Measurements from ENCODE around the gene FUBP3. TPM values are rescaled to one million over a fixed set of nuclear protein-coding genes. Genes with fewer than 3 reads are reported as not detected.

The FUBP3 gene
- total and polyA plus RNA-seq, 10 donors = 14.7 to 46.1 (median 30.5) TPM

GRCh38 chr9:130662970-130663257 lies 83.5 kb downstream of the FUBP3 start:
- 3 to 6% (median 4%) methylated on average over 15 of the region's 15 CpGs for WGBS, 5 donors
- Histone ChIP-seq H3K27me3 (replicated peaks in 1 of 7) (peaks cover 36 to 100% (median 99%) of the 10 kb centered on the region in 7 donors), H3K4me3 (peak overlapping the region in 7 of 8 donors; percentile 6 to 52 (median 12)), H3K27ac (no peak overlapping the region), H3K36me3 (no peaks in the 10 kb centered on the region), H3K4me1 (peaks cover 41 to 81% (median 72%) of the 10 kb centered on the region in 6 donors), H3K9me3 (no peaks in the 10 kb centered on the region)
- intact Hi-C loops (cut with DNase I; ENCODE audit: low total_unique reads) = no loop called here
- TF ChIP-seq POLR2A (IDR thresholded peaks at IDR 0.05) (no peak), CTCF (IDR thresholded peaks at IDR 0.05 in 8 of 11, conservative IDR thresholded peaks at IDR 0.05 in 3 of 11) (no peak), POLR2AphosphoS5 (IDR thresholded peaks at IDR 0.05) (no peak)
- DNase-seq = no peak

- no peaks in the 10 kb centered on the region for H3K36me3 ChIP-seq
- no peak for DNase-seq
- peaks cover 41 to 81% (median 72%) of the 10 kb centered on the region in 6 donors for H3K4me1 ChIP-seq
- intact Hi-C loops (cut with DNase I; ENCODE audit: low total_unique reads) = no loop called here
- no peak for TF ChIP-seq POLR2A (IDR thresholded peaks at IDR 0.05)
- no peak for TF ChIP-seq POLR2AphosphoS5 (IDR thresholded peaks at IDR 0.05)
- no peak for TF ChIP-seq CTCF (IDR thresholded peaks at IDR 0.05 in 8 of 11, conservative IDR thresholded peaks at IDR 0.05 in 3 of 11)
- 0 to 4% (median 3%) methylated on average over 20 to 65 of the region's 65 CpGs for whole genome bisulfite sequencing, 5 donors
- H3K4me3 ChIP-seq = peak overlapping the region in 7 of 8 donors; percentile 6 to 52 (median 12)
- H3K9me3 ChIP-seq = no peaks in the 10 kb centered on the region
- peaks cover 36 to 100% (median 99%) of the 10 kb centered on the region in 7 donors for H3K27me3 ChIP-seq (replicated peaks in 1 of 7)
- H3K27ac ChIP-seq = no peak overlapping the region
These were observed 84.0 kb downstream of the FUBP3 start for GRCh38 chr9:130663258-130663976.

- Histone ChIP-seq H3K27ac (no peak overlapping the region), H3K9me3 (no peaks in the 10 kb centered on the region), H3K4me3 (peak overlapping the region in 4 of 8 donors; percentile 1 to 52 (median 9)), H3K27me3 (replicated peaks in 1 of 7) (peaks cover 35 to 100% (median 97%) of the 10 kb centered on the region in 7 donors), H3K36me3 (no peaks in the 10 kb centered on the region), H3K4me1 (peaks cover 41 to 81% (median 72%) of the 10 kb centered on the region in 6 donors)
- no peak for DNase-seq
- WGBS, 5 donors = 1 to 12% (median 6%) methylated on average over 15 to 19 of the region's 19 CpGs
- TF ChIP-seq CTCF (IDR thresholded peaks at IDR 0.05 in 8 of 11, conservative IDR thresholded peaks at IDR 0.05 in 3 of 11) = no peak
- intact Hi-C loops (cut with DNase I; ENCODE audit: low total_unique reads) = no loop called here
These were observed 84.5 kb downstream of the FUBP3 start for GRCh38 chr9:130663977-130664250.

GRCh38 chr9:130664251-130665028 lies 85.1 kb downstream of the FUBP3 start, which contains the start of gene PRDM12:
PRDM12 (plus strand) TSS chr9:130664594; CDS start chr9:130664654, 60 bp downstream.
- H3K4me1 ChIP-seq = peaks cover 41 to 77% (median 71%) of the 10 kb centered on the region in 6 donors
- no peaks in the 10 kb centered on the region for H3K36me3 ChIP-seq
- intact Hi-C loops (cut with DNase I; ENCODE audit: low total_unique reads) = no loop called here
- WGBS, 5 donors = 3 to 9% (median 5%) methylated on average over 49 to 76 of the region's 76 CpGs
- TF ChIP-seq CTCF (IDR thresholded peaks at IDR 0.05 in 8 of 11, conservative IDR thresholded peaks at IDR 0.05 in 3 of 11) (no peak), POLR2A (IDR thresholded peaks at IDR 0.05) (no peak), POLR2AphosphoS5 (IDR thresholded peaks at IDR 0.05) (no peak)
- H3K4me3 ChIP-seq = peak within 1 kb of the TSS in 7 of 8 donors; percentile 6 to 52 (median 12)
- H3K9me3 ChIP-seq = no peaks in the 10 kb centered on the region
- H3K27me3 ChIP-seq (replicated peaks in 1 of 7) = peaks cover 32 to 99% (median 92%) of the 10 kb centered on the region in 7 donors
- no peak for DNase-seq
- no peak within 1 kb of the TSS for H3K27ac ChIP-seq
